GM18909 (cell line): ENCODE measurements around the gene CKAP2L.

ENCODE experiments used
- ATAC-seq: cut with Tn5 transposase; IDR thresholded peaks from one replicate; pipeline ENCODE4 v1.9.1; 2021; ENCODE audit warnings: mild to moderate bottlenecking; ENCODE audit not compliant: unreplicated experiment, poor library complexity

Gene CKAP2L

DNA sequence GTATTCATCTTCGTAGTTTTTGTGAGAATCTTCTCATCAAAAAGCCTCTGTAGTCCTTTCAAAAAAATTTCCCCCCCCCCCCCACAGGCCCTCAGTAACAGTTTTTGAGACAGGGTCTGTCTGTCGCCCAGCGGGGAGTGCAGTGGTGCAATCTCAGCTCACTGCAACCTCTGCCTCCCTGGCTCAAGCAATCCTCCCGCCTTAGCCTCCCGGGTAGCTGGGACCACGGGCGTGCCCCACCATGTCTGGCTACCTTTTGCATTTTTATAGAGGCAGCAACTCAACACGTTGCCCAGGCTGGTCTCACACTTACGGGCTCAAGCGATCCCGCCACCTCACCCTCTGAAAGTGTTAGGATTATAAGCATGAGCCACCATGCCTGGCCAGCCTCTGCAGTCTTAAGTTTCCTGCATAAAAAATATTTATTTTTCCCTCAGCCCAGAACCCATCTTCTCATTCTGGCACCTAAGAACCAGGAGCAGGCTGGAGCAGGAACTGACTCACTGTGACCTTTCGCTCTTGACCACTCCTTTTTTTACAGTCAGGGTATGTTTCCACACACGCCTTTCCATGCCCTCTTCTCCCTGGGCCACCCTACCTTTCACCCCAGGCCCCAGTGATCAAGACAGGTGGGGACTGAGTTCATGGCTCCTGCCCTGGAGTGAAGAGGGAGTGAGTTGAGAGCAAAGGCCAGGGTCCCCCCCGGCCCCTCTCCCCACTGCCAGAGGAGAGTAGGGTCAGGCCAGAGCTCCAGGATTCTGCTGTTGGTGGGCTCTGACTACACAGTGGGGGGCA, 76.1 kb downstream of the CKAP2L start:
- ATAC-seq = no peak

DNA sequence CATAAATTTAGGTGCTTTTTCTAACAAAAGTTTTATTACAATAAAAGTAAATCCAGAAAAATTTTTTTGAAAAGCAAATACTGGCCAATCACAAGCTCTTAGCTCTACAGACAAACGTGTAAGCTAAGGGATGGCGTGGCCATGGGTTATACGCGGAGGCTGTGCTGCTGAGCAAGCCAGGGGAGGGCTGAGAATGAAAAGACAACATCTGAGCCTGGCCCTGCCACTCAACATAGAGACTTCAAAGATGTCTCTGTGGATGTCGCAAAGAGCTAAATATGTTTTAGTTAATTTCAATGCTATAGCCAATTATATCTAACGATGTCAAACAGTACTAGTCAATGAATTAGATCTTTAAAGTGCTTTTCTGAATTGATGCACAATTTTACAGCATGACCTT, 76.9 kb downstream of the CKAP2L start:
- ATAC-seq = no peak
